SK-N-SH treated with all-trans-retinoic acid at 6 μM for 48 hours (cell line): ENCODE data around the gene CCDC63.
"Not testable (repeated sequence)": the region's sequence is repeated elsewhere in the genome, so short reads cannot be mapped to it uniquely, and the experiment has no call there.

Source experiments
- ATAC-seq: fragments of 200-7000 bp; cut with Tn5 transposase; 3 replicates; pipeline ENCODE4 v1.9.1; 2020; ENCODE audit warnings: mild to moderate bottlenecking, moderate library complexity
- BACH2 ChIP-seq: fragments of 250-450 bp; sonication (Bioruptor Pico); IDR thresholded peaks from 2 replicates; pipeline ENCODE4 v1.9.0; 2021; ENCODE audit warnings: mild to moderate bottlenecking, borderline replicate concordance
- CREB5 ChIP-seq: fragments of 250-450 bp; sonication (Bioruptor Pico); IDR thresholded peaks from 2 replicates; pipeline ENCODE4 v1.5.1; 2020; ENCODE audit warnings: low read depth, mild to moderate bottlenecking, moderate library complexity
- CSDC2 ChIP-seq: fragments of 250-450 bp; sonication (Bioruptor Pico); IDR thresholded peaks from 2 replicates; pipeline ENCODE4 v1.5.0; 2020; ENCODE audit warnings: mild to moderate bottlenecking, moderate library complexity
- GLIS3 ChIP-seq: fragments of 250-450 bp; sonication (Bioruptor Pico); IDR thresholded peaks from 2 replicates; pipeline ENCODE4 v1.5.0; 2020; ENCODE audit warnings: mild to moderate bottlenecking, moderate library complexity
- POU6F1 ChIP-seq: fragments of 250-450 bp; sonication (Bioruptor Pico); IDR thresholded peaks from 2 replicates; pipeline ENCODE4 v1.8.0; 2021; ENCODE audit warnings: low read depth, mild to moderate bottlenecking, moderate library complexity, borderline replicate concordance
- SNAI2 ChIP-seq: fragments of 250-450 bp; sonication (Bioruptor Pico); IDR thresholded peaks from 2 replicates; pipeline ENCODE4 v1.5.0; 2020; ENCODE audit warnings: mild to moderate bottlenecking, moderate library complexity
- TCF4 ChIP-seq: fragments of 250-450 bp; sonication (Bioruptor Pico); IDR thresholded peaks from 2 replicates; pipeline ENCODE4 v1.8.0; 2021; ENCODE audit warnings: mild to moderate bottlenecking, moderate library complexity, borderline replicate concordance
- TOX ChIP-seq: fragments of 250-450 bp; sonication (Bioruptor Pico); IDR thresholded peaks from 2 replicates; pipeline ENCODE4 v1.8.0; 2021; ENCODE audit warnings: mild to moderate bottlenecking, moderate library complexity, borderline replicate concordance
- TSHZ2 ChIP-seq: fragments of 250-450 bp; sonication (Bioruptor Pico); IDR thresholded peaks from 2 replicates; pipeline ENCODE4 v1.5.0; 2020; ENCODE audit warnings: mild to moderate bottlenecking, moderate library complexity
- ZFP3 ChIP-seq: fragments of 250-450 bp; sonication (Bioruptor Pico); IDR thresholded peaks from 2 replicates; pipeline ENCODE4 v1.5.0; 2020; ENCODE audit warnings: mild to moderate bottlenecking, moderate library complexity
- ZFP30 ChIP-seq: fragments of 450-650 bp; formaldehyde crosslinking; IDR thresholded peaks from 2 replicates; pipeline ENCODE4 v1.5.0; 2022; ENCODE audit warnings: mild to moderate bottlenecking, moderate library complexity
- ZNF565 ChIP-seq: fragments of 450-650 bp; formaldehyde crosslinking; conservative IDR thresholded peaks from 2 replicates; pipeline ENCODE4 v1.5.0; 2020; ENCODE audit warnings: low read depth, mild to moderate bottlenecking, moderate library complexity
- ZNF70 ChIP-seq: fragments of 450-650 bp; formaldehyde crosslinking; IDR thresholded peaks from 2 replicates; pipeline ENCODE4 v1.5.0; 2020; ENCODE audit warnings: mild to moderate bottlenecking, moderate library complexity
- ZNF8 ChIP-seq: fragments of 450-650 bp; formaldehyde crosslinking; IDR thresholded peaks from 2 replicates; pipeline ENCODE4 v1.5.0; 2020; ENCODE audit warnings: mild to moderate bottlenecking, moderate library complexity

The CCDC63 gene

GRCh38 chr12:110941391-110941790, 94.6 kb downstream of the CCDC63 start:
- TF ChIP-seq TSHZ2 (CRISPR knock-in tag), result no peak
- TF ChIP-seq TCF4 (CRISPR knock-in tag), result no peak
- TF ChIP-seq CSDC2 (CRISPR knock-in tag), result no peak
- TF ChIP-seq ZNF70 (CRISPR knock-in tag), result no peak
- TF ChIP-seq TOX (CRISPR knock-in tag), result no peak
- TF ChIP-seq ZNF8 (CRISPR knock-in tag), result no peak
- no peak for TF ChIP-seq GLIS3 (CRISPR knock-in tag)
- no peak for TF ChIP-seq POU6F1 (CRISPR knock-in tag)
- no peak for TF ChIP-seq ZFP30 (CRISPR knock-in tag)
- TF ChIP-seq SNAI2 (CRISPR knock-in tag), result no peak
- TF ChIP-seq BACH2 (CRISPR knock-in tag), result no peak
- TF ChIP-seq ZNF565 (CRISPR knock-in tag), result no peak
- ATAC-seq, result no peak

GRCh38 chr12:110943373-110943772, 96.6 kb downstream of the CCDC63 start:
- no peak for TF ChIP-seq TOX (CRISPR knock-in tag)
- no peak for TF ChIP-seq ZNF8 (CRISPR knock-in tag)
- no peak for TF ChIP-seq SNAI2 (CRISPR knock-in tag)
- no peak for TF ChIP-seq BACH2 (CRISPR knock-in tag)
- no peak for TF ChIP-seq ZNF70 (CRISPR knock-in tag)
- TF ChIP-seq, all 23 proteins: peak for 0
- no peak for ATAC-seq

DNA sequence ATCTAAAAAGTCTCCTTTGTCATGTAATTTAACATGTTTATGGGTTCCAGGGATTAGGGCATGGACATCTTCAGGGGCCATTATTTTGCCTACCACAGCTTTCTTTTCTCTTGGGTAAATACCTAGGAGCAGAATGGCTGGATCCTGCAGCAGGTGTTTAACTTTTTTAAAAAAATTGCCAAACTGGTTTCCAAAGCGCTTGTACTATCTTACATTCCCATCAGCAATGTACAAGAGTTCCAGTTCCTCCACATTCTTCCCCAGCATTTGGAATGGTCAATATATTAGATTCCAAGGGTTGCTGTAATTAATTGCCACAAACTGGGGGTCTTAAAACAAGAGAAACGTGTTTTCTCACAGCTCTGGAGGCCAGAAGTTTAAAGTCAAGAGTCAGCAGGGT, 101.3 kb downstream of the CCDC63 start:
- ATAC-seq, result no peak
- TF ChIP-seq SNAI2 (CRISPR knock-in tag) (no peak), CREB5 (CRISPR knock-in tag) (no peak), ZFP3 (CRISPR knock-in tag) (no peak), TSHZ2 (CRISPR knock-in tag) (no peak), ZNF8 (CRISPR knock-in tag) (no peak), CSDC2 (CRISPR knock-in tag) (no peak)
- TF ChIP-seq, all 23 proteins: peak for 0

DNA sequence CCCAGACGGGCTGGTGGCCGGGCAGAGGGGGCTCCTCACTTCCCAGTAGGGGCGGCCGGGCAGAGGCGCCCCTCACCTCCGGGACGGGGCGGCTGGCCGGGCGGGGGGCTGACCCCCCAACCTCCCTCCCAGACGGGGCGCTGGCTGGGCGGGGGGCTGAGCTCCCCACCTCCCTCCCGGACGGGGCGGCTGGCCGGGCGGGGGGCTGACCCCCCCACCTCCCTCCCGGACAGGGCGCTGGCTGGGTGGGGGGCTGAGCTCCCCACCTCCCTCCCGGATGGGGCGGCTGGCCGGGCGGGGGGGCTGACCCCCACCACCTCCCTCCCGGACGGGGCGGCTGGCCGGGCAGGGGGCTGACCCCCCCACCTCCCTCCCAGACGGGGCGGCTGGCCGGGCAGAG, 103.7 kb downstream of the CCDC63 start:
- not testable (repeated sequence) for ATAC-seq

GRCh38 chr12:110950867-110951266, 104.1 kb downstream of the CCDC63 start:
- ATAC-seq, result not testable (repeated sequence)
